Measurements from ENCODE around the gene ADAM10. TPM values are rescaled to one million over a fixed set of nuclear protein-coding genes. Genes with fewer than 3 reads are reported as not detected.

The ADAM10 gene
- total and polyA plus RNA-seq, 2 donors (not counting 1 experiment from before 2014, with no cell fraction given): 18.8 to 138 TPM

DNA sequence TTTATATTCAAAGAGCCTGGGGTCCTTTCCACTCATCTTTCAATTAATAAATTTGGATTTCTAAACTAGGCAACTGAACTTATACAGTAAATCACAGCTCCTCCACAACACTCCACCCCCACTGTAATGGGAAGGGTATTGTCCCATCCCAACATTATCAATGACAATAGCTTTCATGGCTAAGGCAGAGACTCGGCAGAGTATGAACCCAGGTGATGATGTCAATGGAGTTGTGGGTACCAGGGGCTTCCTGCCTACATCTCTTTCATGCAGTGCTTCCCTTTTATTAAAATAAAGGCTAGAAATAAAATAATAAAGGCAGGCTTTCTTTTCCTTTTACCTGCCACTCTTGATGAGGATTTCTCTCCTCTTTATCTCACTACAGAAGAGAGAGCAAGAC is 109.5 kb downstream of the ADAM10 start:
- Histone ChIP-seq H4K20me1 (ENCODE audit: control insufficient read depth, insufficient read depth, low read length, poor library complexity, severe bottlenecking) (no peaks in the 10 kb centered on the region), H3K4me1 (ENCODE audit: control insufficient read depth in 2 of 2, insufficient read depth in 2 of 2, low read length in 2 of 2) (no peaks in the 10 kb centered on the region), H3K4me2 (replicated peaks; ENCODE audit: low read depth, low read length, poor library complexity, severe bottlenecking) (no peak overlapping the region), H3K36me3 (replicated peaks in 1 of 2; ENCODE audit: control extremely low read depth in 1 of 2, control insufficient read depth in 1 of 2, extremely low read depth in 1 of 2, insufficient read depth in 2 of 2, low read length in 1 of 2) (peaks cover 17 to 19% of the 10 kb centered on the region in 2 experiments), H3K79me2 (ENCODE audit: control insufficient read depth, insufficient read depth, low read length) (no peaks in the 10 kb centered on the region), H3K27me3 (replicated peaks in 1 of 4; ENCODE audit: control extremely low read depth in 1 of 4, control insufficient read depth in 3 of 4, insufficient read depth in 4 of 4, low read length in 3 of 4) (no peaks in the 10 kb centered on the region), H3K9me3 (ENCODE audit: control extremely low read depth in 1 of 3, control insufficient read depth in 2 of 3, insufficient read depth in 1 of 3, low read length in 2 of 3) (no peaks in the 10 kb centered on the region), H3K27ac (ENCODE audit: low read length in 2 of 2) (peak overlapping the region in 1 of 2 donors; percentile 39), H2AFZ (ENCODE audit: insufficient read depth, low read depth, low read length, poor library complexity, severe bottlenecking) (no peak overlapping the region), H3K9ac (ENCODE audit: low read length) (no peak overlapping the region), H3K4me3 (ENCODE audit: control extremely low read depth in 1 of 5, extremely low read depth in 1 of 5, insufficient read depth in 1 of 5, low read depth in 2 of 5, low read length in 4 of 5) (no peak overlapping the region)
- Mint-ChIP-seq H3K27me3 (no peaks in the 10 kb centered on the region), H3K27ac (no peak overlapping the region), H3K9me3 (ENCODE audit: insufficient read depth) (no peaks in the 10 kb centered on the region), H3K4me3 (no peak overlapping the region), H3K4me1 (peaks cover 3% of the 10 kb centered on the region)
- no peak for DNase-seq
- ChIA-PET CTCF (no interaction called here), POLR2A (no interaction called here)
- TF ChIP-seq EZH2 (IDR thresholded peaks at IDR 0.05; ENCODE audit: borderline replicate concordance, insufficient read depth, low read depth, low read length, poor library complexity, severe bottlenecking) (no peak), CTCF (IDR thresholded peaks at IDR 0.05) (no peak)
- no peak for ATAC-seq (ENCODE audit: low read depth)
- WGBS (ENCODE audit: insufficient coverage): no CpG with 5 or more reads among the region's 1 CpG
- intact Hi-C loops (cut with micrococcal nuclease): no loop called here

- H3K4me3 ChIP-seq (ENCODE audit: control extremely low read depth in 1 of 5, extremely low read depth in 1 of 5, insufficient read depth in 1 of 5, low read depth in 2 of 5, low read length in 4 of 5): no peak overlapping the region
- H4K20me1 ChIP-seq (ENCODE audit: control insufficient read depth, insufficient read depth, low read length, poor library complexity, severe bottlenecking): no peaks in the 10 kb centered on the region
- H3K4me2 ChIP-seq (replicated peaks; ENCODE audit: low read depth, low read length, poor library complexity, severe bottlenecking): no peak overlapping the region
- no peak overlapping the region for H2AFZ ChIP-seq (ENCODE audit: insufficient read depth, low read depth, low read length, poor library complexity, severe bottlenecking)
- no peaks in the 10 kb centered on the region for H3K4me1 ChIP-seq (ENCODE audit: control insufficient read depth in 2 of 2, insufficient read depth in 2 of 2, low read length in 2 of 2)
- no peaks in the 10 kb centered on the region for H3K27me3 Mint-ChIP-seq
- peak overlapping the region in 1 of 2 donors; percentile 39 for H3K27ac ChIP-seq (ENCODE audit: low read length in 2 of 2)
- intact Hi-C loops (cut with micrococcal nuclease): no loop called here
- ChIA-PET POLR2A (no interaction called here), CTCF (interaction anchor here (0.7 kb wide), 1 partner anchor 417 kb away, joined by 3 read pairs; no protein-coding TSS in a partner anchor)
- peaks cover 3% of the 10 kb centered on the region for H3K4me1 Mint-ChIP-seq
- no peaks in the 10 kb centered on the region for H3K27me3 ChIP-seq (replicated peaks in 1 of 4; ENCODE audit: control extremely low read depth in 1 of 4, control insufficient read depth in 3 of 4, insufficient read depth in 4 of 4, low read length in 3 of 4)
- H3K27ac Mint-ChIP-seq: no peak overlapping the region
- H3K9me3 Mint-ChIP-seq (ENCODE audit: insufficient read depth): no peaks in the 10 kb centered on the region
- no peak overlapping the region for H3K4me3 Mint-ChIP-seq
- no peaks in the 10 kb centered on the region for H3K79me2 ChIP-seq (ENCODE audit: control insufficient read depth, insufficient read depth, low read length)
- H3K9me3 ChIP-seq (ENCODE audit: control extremely low read depth in 1 of 3, control insufficient read depth in 2 of 3, insufficient read depth in 1 of 3, low read length in 2 of 3): no peaks in the 10 kb centered on the region
- H3K36me3 ChIP-seq (replicated peaks in 1 of 2; ENCODE audit: control extremely low read depth in 1 of 2, control insufficient read depth in 1 of 2, extremely low read depth in 1 of 2, insufficient read depth in 2 of 2, low read length in 1 of 2): peaks cover 16 to 17% of the 10 kb centered on the region in 2 experiments
- DNase-seq (no peak), ATAC-seq (ENCODE audit: low read depth) (no peak)
- TF ChIP-seq CTCF (IDR thresholded peaks at IDR 0.05) (no peak), EZH2 (IDR thresholded peaks at IDR 0.05; ENCODE audit: borderline replicate concordance, insufficient read depth, low read depth, low read length, poor library complexity, severe bottlenecking) (no peak)
- WGBS (ENCODE audit: insufficient coverage): no CpG with 5 or more reads among the region's 2 CpGs
- H3K9ac ChIP-seq (ENCODE audit: low read length): no peak overlapping the region
These were observed 110.3 kb downstream of the ADAM10 start for GRCh38 chr15:58639002-58639756.
